Measurements from ENCODE around the gene PLXND1. TPM values are rescaled to one million over a fixed set of nuclear protein-coding genes. Genes with fewer than 3 reads are reported as not detected.

Gene PLXND1
- total RNA-seq, 3 donors from 2014 or later (not counting 1 experiment from before 2014, with no cell fraction given) = 135 to 214 (median 189) TPM

GRCh38 chr3:129584631-129585030, 21.8 kb downstream of the PLXND1 start:
- no peaks in the 10 kb centered on the region for H3K36me3 Mint-ChIP-seq
- DNase-seq (no peak), ATAC-seq (no peak)
- no peak overlapping the region for H3K27ac ChIP-seq (ENCODE audit: low read length)
- H3K9me3 Mint-ChIP-seq = no peaks in the 10 kb centered on the region
- 66% methylated on average over 3 of the region's 3 CpGs for WGBS (ENCODE audit: insufficient coverage)
- H3K27me3 ChIP-seq (ENCODE audit: control insufficient read depth, insufficient read depth, low read length) = no peaks in the 10 kb centered on the region
- no peak overlapping the region for H3K4me3 Mint-ChIP-seq
- H3K36me3 ChIP-seq (ENCODE audit: control insufficient read depth, insufficient read depth, low read length) = peaks cover 8% of the 10 kb centered on the region
- H3K4me3 ChIP-seq (ENCODE audit: low read length) = no peak overlapping the region
- H3K27me3 Mint-ChIP-seq (ENCODE audit: low read depth in 2 of 2) = peaks cover 0 to 2% of the 10 kb centered on the region in 2 donors
- no peaks in the 10 kb centered on the region for H3K9me3 ChIP-seq (ENCODE audit: control insufficient read depth, insufficient read depth, low read length)
- intact Hi-C loops (cut with micrococcal nuclease) = no loop called here
- peaks cover 23% of the 10 kb centered on the region for H3K4me1 ChIP-seq (ENCODE audit: control insufficient read depth, insufficient read depth, low read length)
- TF ChIP-seq CTCF (IDR thresholded peaks at IDR 0.05) = no peak
- H3K27ac Mint-ChIP-seq = no peak overlapping the region
- H3K4me1 Mint-ChIP-seq = peaks cover 11 to 22% of the 10 kb centered on the region in 2 donors

- H3K4me1 Mint-ChIP-seq = peaks cover 14 to 34% of the 10 kb centered on the region in 2 donors
- DNase-seq (no peak), ATAC-seq (no peak)
- Histone ChIP-seq H3K9me3 (ENCODE audit: control insufficient read depth, insufficient read depth, low read length) (no peaks in the 10 kb centered on the region), H3K27ac (ENCODE audit: low read length) (no peak overlapping the region), H3K27me3 (ENCODE audit: control insufficient read depth, insufficient read depth, low read length) (no peaks in the 10 kb centered on the region), H3K4me1 (ENCODE audit: control insufficient read depth, insufficient read depth, low read length) (peaks cover 30% of the 10 kb centered on the region), H3K4me3 (ENCODE audit: low read length) (no peak overlapping the region), H3K36me3 (ENCODE audit: control insufficient read depth, insufficient read depth, low read length) (peaks cover 8% of the 10 kb centered on the region)
- H3K36me3 Mint-ChIP-seq = no peaks in the 10 kb centered on the region
- no peak overlapping the region for H3K4me3 Mint-ChIP-seq
- no peaks in the 10 kb centered on the region for H3K9me3 Mint-ChIP-seq
- intact Hi-C loops (cut with micrococcal nuclease) = no loop called here
- no peak overlapping the region for H3K27ac Mint-ChIP-seq
- WGBS (ENCODE audit: insufficient coverage) = 87% methylated on average over 9 of the region's 9 CpGs
- no peak for TF ChIP-seq CTCF (IDR thresholded peaks at IDR 0.05)
- H3K27me3 Mint-ChIP-seq (ENCODE audit: low read depth in 2 of 2) = peaks cover 0 to 2% of the 10 kb centered on the region in 2 donors
These were observed 23.2 kb downstream of the PLXND1 start for GRCh38 chr3:129583289-129583688.

- TF ChIP-seq CTCF (IDR thresholded peaks at IDR 0.05) = no peak
- Mint-ChIP-seq H3K4me1 (peaks cover 15 to 36% of the 10 kb centered on the region in 2 donors), H3K4me3 (no peak overlapping the region), H3K9me3 (no peaks in the 10 kb centered on the region), H3K27me3 (ENCODE audit: low read depth in 2 of 2) (peaks cover 0 to 2% of the 10 kb centered on the region in 2 donors), H3K36me3 (no peaks in the 10 kb centered on the region), H3K27ac (no peak overlapping the region)
- Histone ChIP-seq H3K4me3 (ENCODE audit: low read length) (no peak overlapping the region), H3K27me3 (ENCODE audit: control insufficient read depth, insufficient read depth, low read length) (no peaks in the 10 kb centered on the region), H3K36me3 (ENCODE audit: control insufficient read depth, insufficient read depth, low read length) (peaks cover 8% of the 10 kb centered on the region), H3K4me1 (ENCODE audit: control insufficient read depth, insufficient read depth, low read length) (peaks cover 30% of the 10 kb centered on the region), H3K27ac (ENCODE audit: low read length) (no peak overlapping the region), H3K9me3 (ENCODE audit: control insufficient read depth, insufficient read depth, low read length) (no peaks in the 10 kb centered on the region)
- WGBS (ENCODE audit: insufficient coverage) = 90% methylated on average over 5 of the region's 5 CpGs
- ATAC-seq (no peak), DNase-seq (no peak)
- intact Hi-C loops (cut with micrococcal nuclease) = no loop called here
These were observed 23.7 kb downstream of the PLXND1 start for GRCh38 chr3:129582799-129583198.

- intact Hi-C loops (cut with micrococcal nuclease) = no loop called here
- ATAC-seq (no peak), DNase-seq (no peak)
- H3K27me3 ChIP-seq (ENCODE audit: control insufficient read depth, insufficient read depth, low read length) = no peaks in the 10 kb centered on the region
- TF ChIP-seq CTCF (IDR thresholded peaks at IDR 0.05) = no peak
- H3K4me3 ChIP-seq (ENCODE audit: low read length) = no peak overlapping the region
- H3K4me1 ChIP-seq (ENCODE audit: control insufficient read depth, insufficient read depth, low read length) = peaks cover 40% of the 10 kb centered on the region
- H3K9me3 ChIP-seq (ENCODE audit: control insufficient read depth, insufficient read depth, low read length) = no peaks in the 10 kb centered on the region
- H3K36me3 ChIP-seq (ENCODE audit: control insufficient read depth, insufficient read depth, low read length) = peaks cover 8% of the 10 kb centered on the region
- 87% methylated on average over 8 of the region's 8 CpGs for WGBS (ENCODE audit: insufficient coverage)
- no peaks in the 10 kb centered on the region for H3K36me3 Mint-ChIP-seq
- peak overlapping the region in 1 of 2 donors; percentile 56 for H3K27ac Mint-ChIP-seq
- no peak overlapping the region for H3K4me3 Mint-ChIP-seq
- H3K27me3 Mint-ChIP-seq (ENCODE audit: low read depth in 2 of 2) = no peaks in the 10 kb centered on the region
- no peaks in the 10 kb centered on the region for H3K9me3 Mint-ChIP-seq
- no peak overlapping the region for H3K27ac ChIP-seq (ENCODE audit: low read length)
- H3K4me1 Mint-ChIP-seq = peaks cover 16 to 42% of the 10 kb centered on the region in 2 donors
These were observed 24.9 kb downstream of the PLXND1 start for GRCh38 chr3:129581623-129582022.
